ENCODE data around the gene OGFOD3.
"Not testable (repeated sequence)": the region's sequence is repeated elsewhere in the genome, so short reads cannot be mapped to it uniquely, and the experiment has no call there.

Gene OGFOD3

DNA sequence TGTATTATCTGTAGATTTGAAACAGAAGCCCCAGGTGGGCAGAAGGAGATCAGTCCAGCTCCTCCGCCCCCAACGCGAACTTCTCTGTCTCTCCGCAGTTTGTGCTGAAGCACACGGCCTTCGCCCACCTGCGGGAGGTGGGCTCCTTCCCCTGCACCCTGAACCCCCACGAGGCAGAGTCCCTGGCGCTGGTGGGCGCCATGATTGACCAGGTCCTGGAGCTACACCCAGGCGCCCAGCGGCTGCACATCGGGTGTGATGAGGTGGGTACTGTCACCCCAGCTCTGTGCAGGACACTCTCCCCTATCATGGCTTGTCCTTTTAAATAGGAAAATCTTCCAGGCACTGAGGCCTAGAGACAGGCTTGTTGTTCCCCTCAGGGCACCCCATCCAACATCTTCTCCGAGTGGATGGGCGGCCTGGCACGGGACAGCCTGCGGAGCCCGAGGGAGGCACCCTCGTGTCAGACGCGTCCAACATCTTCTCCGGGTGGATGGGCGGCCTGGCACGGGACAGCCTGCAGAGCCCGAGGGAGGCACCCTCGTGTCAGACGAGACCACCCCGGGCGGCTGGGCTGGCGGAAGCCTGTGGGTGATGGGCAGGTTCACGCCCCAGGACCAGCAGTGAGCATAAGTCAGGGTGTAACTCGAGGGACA lies 15.3 kb upstream of the OGFOD3 start:
- DNase-seq (ENCODE audit: low read depth): no peak

- DNase-seq (ENCODE audit: low read depth): no peak
Measured at GRCh38 chr17:82432017-82432416, 13.6 kb upstream of the OGFOD3 start.

- no peak for DNase-seq (ENCODE audit: low read depth)
Measured at GRCh38 chr17:82429824-82430223, 11.4 kb upstream of the OGFOD3 start.

GRCh38 chr17:82428546-82428945 lies 10.2 kb upstream of the OGFOD3 start:
- DNase-seq (ENCODE audit: low read depth): no peak

GRCh38 chr17:82424863-82425159 lies 6.4 kb upstream of the OGFOD3 start:
- no peak for DNase-seq (ENCODE audit: low read depth)

DNA sequence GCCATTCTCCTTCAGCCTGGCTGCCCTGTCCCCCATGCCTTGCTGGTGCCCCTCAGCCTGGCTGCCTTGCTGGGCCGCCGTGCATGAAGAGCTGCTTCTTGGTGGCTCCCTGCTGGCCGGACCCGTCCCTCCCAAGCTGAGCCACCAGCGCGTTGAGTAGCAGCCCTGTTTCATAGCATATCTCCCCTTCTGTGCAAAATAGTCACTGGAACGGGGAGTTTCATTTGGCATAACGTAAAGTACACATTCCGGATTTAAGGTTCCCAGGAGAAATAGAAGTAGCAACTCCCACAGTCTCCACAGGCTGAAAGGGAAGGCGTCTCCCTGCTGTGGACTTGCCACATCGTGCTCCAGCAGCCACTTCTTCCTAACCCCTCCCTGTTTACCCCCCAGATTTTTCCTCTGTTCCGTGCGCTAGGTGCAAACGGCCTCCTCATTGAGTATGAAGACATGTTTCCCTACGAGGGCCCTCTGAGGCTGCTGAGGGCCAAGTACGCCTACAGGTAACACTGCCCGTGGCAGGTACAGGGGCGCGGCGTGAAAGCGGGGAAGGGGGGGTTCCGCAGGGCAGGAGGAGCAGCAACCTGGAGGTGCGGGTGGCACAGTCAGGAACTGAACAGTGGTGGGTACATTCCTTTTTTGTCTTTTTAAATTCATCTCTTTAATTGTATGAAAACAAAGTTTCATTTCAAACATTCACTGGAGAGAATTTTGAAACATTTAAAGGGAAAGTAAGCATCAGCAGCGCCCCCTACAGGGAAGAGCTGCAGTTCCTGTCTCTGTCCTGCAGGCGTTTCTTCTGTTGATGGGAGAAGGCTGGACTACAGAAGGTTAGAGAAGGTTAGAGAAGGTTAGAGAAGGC lies 5.8 kb upstream of the OGFOD3 start:
- DNase-seq (ENCODE audit: low read depth): peak; percentile 27

GRCh38 chr17:82419540-82419939 lies 1.2 kb upstream of the OGFOD3 start:
- DNase-seq (ENCODE audit: low read depth): no peak

DNA sequence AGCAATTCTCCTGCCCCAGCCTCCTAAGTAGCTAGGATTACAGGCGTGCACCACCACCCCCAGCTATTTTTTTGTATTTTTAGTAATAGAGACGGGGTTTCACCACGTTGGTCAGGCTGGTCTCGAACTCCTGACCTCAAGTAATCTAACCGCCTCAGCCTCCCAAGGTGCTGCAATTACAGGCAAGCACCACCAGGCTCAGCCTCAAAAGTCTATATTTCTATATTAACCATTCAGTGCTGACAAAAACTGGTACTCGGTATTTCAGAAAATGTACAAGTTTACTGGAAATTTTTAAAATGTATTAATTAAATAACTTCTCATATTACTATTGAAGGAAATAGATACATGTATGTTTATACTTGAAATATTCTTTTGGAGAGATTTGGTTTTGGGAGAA lies 1.6 kb downstream of the OGFOD3 start:
- DNase-seq (ENCODE audit: low read depth): no peak

- no peak for DNase-seq (ENCODE audit: low read depth)
Measured at GRCh38 chr17:82416264-82416663, 2.1 kb downstream of the OGFOD3 start.

- DNase-seq (ENCODE audit: low read depth): no peak
Measured at GRCh38 chr17:82415786-82416185, 2.6 kb downstream of the OGFOD3 start.

GRCh38 chr17:82415336-82415735 lies 3.0 kb downstream of the OGFOD3 start:
- no peak for DNase-seq (ENCODE audit: low read depth)

- DNase-seq (ENCODE audit: low read depth): peak; percentile 52
Measured at GRCh38 chr17:82414548-82415281, 3.7 kb downstream of the OGFOD3 start.

- DNase-seq (ENCODE audit: low read depth): no peak
Measured at GRCh38 chr17:82412535-82413520, 5.6 kb downstream of the OGFOD3 start.

- DNase-seq (ENCODE audit: low read depth): not testable (repeated sequence)
Measured at GRCh38 chr17:82412081-82412480, 6.3 kb downstream of the OGFOD3 start.

- DNase-seq (ENCODE audit: low read depth): no peak
Measured at GRCh38 chr17:82411396-82412053, 6.9 kb downstream of the OGFOD3 start.

DNA sequence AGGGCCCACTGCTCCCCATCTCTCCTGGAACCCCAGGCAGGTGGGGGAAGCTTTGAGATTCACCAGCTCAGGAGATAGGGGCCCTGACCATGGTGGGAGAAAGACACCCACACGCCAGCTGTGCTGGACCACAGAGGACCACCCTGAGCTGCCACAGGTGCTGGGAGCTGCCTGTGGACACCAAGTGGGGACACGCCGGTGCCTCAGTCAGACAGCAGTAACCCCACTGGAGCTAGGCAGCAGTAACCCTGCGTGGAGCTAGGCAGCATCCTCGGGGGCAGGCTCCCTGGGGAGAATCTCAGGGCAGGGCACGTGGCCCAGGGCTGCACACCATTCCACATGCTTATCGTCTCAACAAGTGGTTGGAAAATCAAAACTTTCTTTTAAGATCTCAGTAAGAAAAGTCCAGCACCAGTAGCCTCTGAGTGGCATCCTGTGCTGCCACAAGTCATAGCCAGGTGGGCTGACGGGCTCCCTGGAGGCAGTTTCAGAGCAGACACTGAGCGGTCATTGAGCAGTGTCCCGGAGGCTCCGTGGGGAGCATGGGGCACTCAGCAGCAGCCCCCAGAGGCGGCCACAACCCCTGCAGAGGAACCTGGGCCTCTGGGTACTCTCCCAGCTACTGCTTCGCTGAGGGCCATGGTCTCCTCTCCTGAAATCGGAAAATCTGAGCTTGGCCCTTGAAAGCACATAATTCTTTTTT lies 8.2 kb downstream of the OGFOD3 start:
- no peak for DNase-seq (ENCODE audit: low read depth)

- DNase-seq (ENCODE audit: low read depth): no peak
Measured at GRCh38 chr17:82408938-82409318, 9.5 kb downstream of the OGFOD3 start.

GRCh38 chr17:82408288-82408937 lies 10.0 kb downstream of the OGFOD3 start:
- DNase-seq (ENCODE audit: low read depth): no peak

GRCh38 chr17:82407255-82407654 lies 11.1 kb downstream of the OGFOD3 start:
- DNase-seq (ENCODE audit: low read depth): no peak

DNA sequence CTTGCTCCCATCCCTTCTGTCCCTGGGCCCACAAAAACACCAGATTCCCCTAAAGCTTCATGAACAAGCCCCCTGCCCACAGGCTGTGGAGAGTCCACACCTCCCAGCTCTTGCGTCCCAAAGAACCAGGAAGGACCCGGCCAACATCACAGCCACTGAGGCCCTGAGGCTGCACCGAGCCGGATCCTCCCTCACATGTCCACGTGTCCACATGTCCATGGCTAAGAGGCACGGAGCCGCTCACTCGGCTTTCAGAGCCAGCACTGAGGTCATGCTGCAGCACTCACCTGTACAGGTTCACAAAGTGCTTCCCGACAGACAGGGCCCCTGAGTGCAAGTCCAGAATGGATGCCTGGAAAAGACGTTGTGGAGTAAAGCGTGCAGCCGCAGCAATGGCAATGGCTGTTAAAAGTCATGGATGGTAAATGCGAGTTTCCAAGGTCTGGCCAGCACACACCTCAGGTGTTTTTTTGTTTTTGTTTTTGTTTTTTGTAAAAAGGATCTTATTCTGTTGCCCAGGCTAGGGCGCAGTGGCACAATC lies 12.2 kb downstream of the OGFOD3 start:
- DNase-seq (ENCODE audit: low read depth): no peak

Data from activated T-helper 9 cell treated with anti-CD3 and anti-CD28 coated beads, Interleukin-2, amount 50 U/mL, for 16 hours (primary cell).